PC-9 (cell line): Measurements from ENCODE around the gene GRIN2A.

Experiments
- CTCF ChIP-seq: fragments of 200-600 bp; sonication (generic); conservative IDR thresholded peaks from 2 replicates; pipeline ENCODE4 v1.6.1; 2017; ENCODE audit warnings: mixed run types, antibody characterized with exemption, mild to moderate bottlenecking, moderate library complexity
- EZH2 ChIP-seq: fragments of 200-600 bp; sonication (generic); IDR thresholded peaks from 2 replicates; pipeline ENCODE4 v1.8.0; 2017; ENCODE audit warnings: antibody characterized with exemption, low read depth

DNA sequence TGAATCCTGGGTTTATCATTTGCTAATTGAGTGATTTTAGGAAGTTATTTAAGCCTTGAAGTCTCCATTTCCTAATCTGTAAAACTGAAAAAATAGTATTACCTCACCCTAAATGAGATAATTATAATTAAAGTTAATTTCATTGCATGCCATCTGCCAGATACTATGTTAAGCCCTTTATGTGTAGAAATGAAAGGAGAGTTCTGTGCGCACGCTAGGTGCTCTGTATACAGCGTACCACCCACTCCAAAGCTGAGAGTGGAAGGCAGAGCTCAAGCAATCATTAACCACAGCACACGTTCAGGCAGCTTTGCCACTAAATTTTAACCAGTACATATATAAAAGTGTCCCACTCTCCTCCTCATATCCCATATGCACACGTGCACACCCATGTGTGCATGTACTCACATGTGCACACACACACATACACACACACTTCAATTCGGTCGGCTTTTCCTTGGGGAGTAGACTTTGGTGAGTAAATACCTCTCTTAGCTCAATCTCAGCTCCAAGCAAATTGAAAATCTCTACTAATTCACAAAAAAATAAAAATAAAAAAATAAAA lies 204.8 kb downstream of the GRIN2A start:
- TF ChIP-seq CTCF (no peak), EZH2 (no peak)
